KOPT-K1 (cell line): Measurements from ENCODE around the gene RABGAP1.

ENCODE experiments used
- H3K27ac ChIP-seq: fragments of 200-600 bp; sonication (generic); 2 replicates; pipeline ENCODE4 v1.5.1; 2016; ENCODE audit warnings: antibody characterized with exemption, mild to moderate bottlenecking, low read depth, low read length; ENCODE audit not compliant: poor library complexity, severe bottlenecking
- H3K36me3 ChIP-seq: fragments of 200-600 bp; sonication (generic); 2 replicates; pipeline ENCODE4 v1.5.1; 2017; ENCODE audit warnings: antibody characterized with exemption, mild to moderate bottlenecking, low read length, moderate library complexity; ENCODE audit not compliant: insufficient read depth
- H3K9me3 ChIP-seq: fragments of 200-600 bp; sonication (generic); 2 replicates; pipeline ENCODE4 v1.5.1; 2017; ENCODE audit warnings: antibody characterized with exemption, low read length, mild to moderate bottlenecking; ENCODE audit not compliant: insufficient read depth, poor library complexity, severe bottlenecking

The RABGAP1 gene

GRCh38 chr9:123109540-123110279 is 168.9 kb downstream of the RABGAP1 start:
- Histone ChIP-seq H3K27ac (no peak overlapping the region), H3K9me3 (no peaks in the 10 kb centered on the region), H3K36me3 (peaks cover 97% of the 10 kb centered on the region)

GRCh38 chr9:123111427-123112014 is 170.7 kb downstream of the RABGAP1 start:
- no peak overlapping the region for H3K27ac ChIP-seq
- H3K36me3 ChIP-seq = peaks cover 96% of the 10 kb centered on the region
- H3K9me3 ChIP-seq = no peaks in the 10 kb centered on the region

GRCh38 chr9:123112015-123112975 is 171.5 kb downstream of the RABGAP1 start:
- Histone ChIP-seq H3K9me3 (no peaks in the 10 kb centered on the region), H3K27ac (no peak overlapping the region), H3K36me3 (peaks cover 88% of the 10 kb centered on the region)

- Histone ChIP-seq H3K27ac (no peak overlapping the region), H3K36me3 (peaks cover 79% of the 10 kb centered on the region), H3K9me3 (no peaks in the 10 kb centered on the region)
Measured at GRCh38 chr9:123113185-123113584, 172.4 kb downstream of the RABGAP1 start.

GRCh38 chr9:123115146-123115913 is 174.5 kb downstream of the RABGAP1 start:
- Histone ChIP-seq H3K36me3 (peaks cover 58% of the 10 kb centered on the region), H3K27ac (no peak overlapping the region), H3K9me3 (no peaks in the 10 kb centered on the region)

GRCh38 chr9:123116036-123116435 is 175.2 kb downstream of the RABGAP1 start:
- Histone ChIP-seq H3K36me3 (peaks cover 51% of the 10 kb centered on the region), H3K27ac (no peak overlapping the region)

GRCh38 chr9:123119566-123119965 is 178.7 kb downstream of the RABGAP1 start:
- H3K27ac ChIP-seq = no peak overlapping the region
- H3K36me3 ChIP-seq = peaks cover 24% of the 10 kb centered on the region

More at GRCh38 chr9:123116036-123116435, 175.2 kb downstream of the RABGAP1 start:
- H3K9me3 ChIP-seq = no peaks in the 10 kb centered on the region

GRCh38 chr9:123120131-123120530 is 179.3 kb downstream of the RABGAP1 start:
- no peak overlapping the region for H3K27ac ChIP-seq
- H3K36me3 ChIP-seq = peaks cover 19% of the 10 kb centered on the region
- H3K9me3 ChIP-seq = no peaks in the 10 kb centered on the region

More at GRCh38 chr9:123119566-123119965, 178.7 kb downstream of the RABGAP1 start:
- H3K9me3 ChIP-seq = no peaks in the 10 kb centered on the region

GRCh38 chr9:123120953-123121352 is 180.1 kb downstream of the RABGAP1 start:
- Histone ChIP-seq H3K36me3 (peaks cover 11% of the 10 kb centered on the region), H3K9me3 (no peaks in the 10 kb centered on the region), H3K27ac (no peak overlapping the region)

GRCh38 chr9:123121457-123121856 is 180.6 kb downstream of the RABGAP1 start:
- H3K27ac ChIP-seq = no peak overlapping the region
- H3K36me3 ChIP-seq = peaks cover 6% of the 10 kb centered on the region

GRCh38 chr9:123127512-123128075 is 186.8 kb downstream of the RABGAP1 start:
- Histone ChIP-seq H3K9me3 (no peaks in the 10 kb centered on the region), H3K27ac (no peak overlapping the region), H3K36me3 (peaks cover 54% of the 10 kb centered on the region)

More at GRCh38 chr9:123121457-123121856, 180.6 kb downstream of the RABGAP1 start:
- no peaks in the 10 kb centered on the region for H3K9me3 ChIP-seq

- peaks cover 64% of the 10 kb centered on the region for H3K36me3 ChIP-seq
- H3K9me3 ChIP-seq = no peaks in the 10 kb centered on the region
- no peak overlapping the region for H3K27ac ChIP-seq
Measured at GRCh38 chr9:123128591-123128990, 187.8 kb downstream of the RABGAP1 start.

- Histone ChIP-seq H3K36me3 (peaks cover 71% of the 10 kb centered on the region), H3K9me3 (no peaks in the 10 kb centered on the region), H3K27ac (no peak overlapping the region)
Measured at GRCh38 chr9:123129423-123129822, 188.6 kb downstream of the RABGAP1 start.

- H3K27ac ChIP-seq = no peak overlapping the region
- no peaks in the 10 kb centered on the region for H3K9me3 ChIP-seq
- peaks cover 85% of the 10 kb centered on the region for H3K36me3 ChIP-seq
Measured at GRCh38 chr9:123131258-123131657, 190.4 kb downstream of the RABGAP1 start.
